Osteocyte (in vitro differentiated cells): Measurements from ENCODE around the gene ACE. TPM values are rescaled to one million over a fixed set of nuclear protein-coding genes. Genes with fewer than 3 reads are reported as not detected.
"Not testable (repeated sequence)": the region's sequence is repeated elsewhere in the genome, so short reads cannot be mapped to it uniquely, and the experiment has no call there.

Experiments
- DNase-seq: peaks from one replicate; pipeline ENCODE4 v3.0.0; 2021; ENCODE audit warnings: mixed read lengths; ENCODE audit not compliant: unreplicated experiment; ENCODE audit errors: extremely low spot score
- H3K27ac Mint-ChIP-seq: one replicate; pipeline ENCODE4 v1.8.0; 2021; ENCODE audit warnings: mild to moderate bottlenecking, mixed read lengths; ENCODE audit not compliant: unreplicated experiment
- H3K27me3 Mint-ChIP-seq: one replicate; pipeline ENCODE4 v1.8.0; 2021; ENCODE audit warnings: mixed read lengths; ENCODE audit not compliant: unreplicated experiment
- H3K36me3 Mint-ChIP-seq: one replicate; pipeline ENCODE4 v1.8.0; 2021; ENCODE audit warnings: mixed read lengths; ENCODE audit not compliant: unreplicated experiment
- H3K4me1 Mint-ChIP-seq: one replicate; pipeline ENCODE4 v1.8.0; 2021; ENCODE audit warnings: mixed read lengths; ENCODE audit not compliant: unreplicated experiment
- H3K4me3 Mint-ChIP-seq: one replicate; pipeline ENCODE4 v1.8.0; 2021; ENCODE audit warnings: mild to moderate bottlenecking, moderate library complexity, mixed read lengths; ENCODE audit not compliant: unreplicated experiment
- H3K9me3 Mint-ChIP-seq: one replicate; pipeline ENCODE4 v1.8.0; 2021; ENCODE audit warnings: mixed read lengths; ENCODE audit not compliant: unreplicated experiment
- total RNA-seq: library from RNA; stranded (reverse); gene quantifications from 2 replicates; pipeline ENCODE4 v1.2.1, GENCODE V29; 2021
- TF ChIP-seq, protein P1 (sequence below): fragments of 200-600 bp; sonication (generic); IDR thresholded peaks from 2 replicates; pipeline ENCODE4 v1.5.0; 2021; ENCODE audit warnings: antibody characterized with exemption, mild to moderate bottlenecking, moderate library complexity

Gene ACE
- total RNA-seq, 1 donor from 2014 or later, result 1.1 TPM

DNA sequence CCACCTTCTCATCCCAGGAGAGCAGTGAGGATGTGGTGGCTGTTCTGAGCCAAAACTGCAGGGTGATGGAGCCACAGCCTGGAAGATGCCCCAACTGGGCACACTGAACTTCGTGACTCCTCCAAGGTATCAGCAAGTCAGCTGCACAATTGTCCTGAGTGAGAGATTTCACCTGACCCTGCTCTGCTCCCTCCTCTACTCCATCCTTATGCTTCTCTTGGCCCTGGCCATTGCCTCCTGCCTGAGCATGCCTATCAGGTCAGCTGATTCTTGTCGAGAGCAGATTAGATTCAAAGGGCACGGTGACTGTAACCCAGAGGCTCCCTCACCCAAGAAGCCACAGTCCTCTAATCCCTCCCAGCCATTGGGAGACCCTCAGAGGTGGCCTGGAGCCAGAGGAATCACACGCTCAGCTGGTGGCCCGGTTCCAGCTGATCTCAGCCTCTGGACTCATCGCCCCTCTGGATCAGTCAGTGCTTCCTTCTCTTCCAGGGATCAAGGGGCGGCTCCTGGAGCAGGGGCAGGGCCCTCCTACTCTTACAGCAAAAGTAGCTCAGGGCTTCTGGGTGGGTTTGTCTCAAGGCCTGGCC lies 23.8 kb upstream of the ACE start:
- DNase-seq, result no peak
- Mint-ChIP-seq H3K27ac (no peak overlapping the region), H3K27me3 (peaks cover 14% of the 10 kb centered on the region), H3K9me3 (no peaks in the 10 kb centered on the region), H3K36me3 (no peaks in the 10 kb centered on the region), H3K4me3 (no peak overlapping the region), H3K4me1 (peaks cover 1% of the 10 kb centered on the region)
- TF ChIP-seq, protein P1, sequence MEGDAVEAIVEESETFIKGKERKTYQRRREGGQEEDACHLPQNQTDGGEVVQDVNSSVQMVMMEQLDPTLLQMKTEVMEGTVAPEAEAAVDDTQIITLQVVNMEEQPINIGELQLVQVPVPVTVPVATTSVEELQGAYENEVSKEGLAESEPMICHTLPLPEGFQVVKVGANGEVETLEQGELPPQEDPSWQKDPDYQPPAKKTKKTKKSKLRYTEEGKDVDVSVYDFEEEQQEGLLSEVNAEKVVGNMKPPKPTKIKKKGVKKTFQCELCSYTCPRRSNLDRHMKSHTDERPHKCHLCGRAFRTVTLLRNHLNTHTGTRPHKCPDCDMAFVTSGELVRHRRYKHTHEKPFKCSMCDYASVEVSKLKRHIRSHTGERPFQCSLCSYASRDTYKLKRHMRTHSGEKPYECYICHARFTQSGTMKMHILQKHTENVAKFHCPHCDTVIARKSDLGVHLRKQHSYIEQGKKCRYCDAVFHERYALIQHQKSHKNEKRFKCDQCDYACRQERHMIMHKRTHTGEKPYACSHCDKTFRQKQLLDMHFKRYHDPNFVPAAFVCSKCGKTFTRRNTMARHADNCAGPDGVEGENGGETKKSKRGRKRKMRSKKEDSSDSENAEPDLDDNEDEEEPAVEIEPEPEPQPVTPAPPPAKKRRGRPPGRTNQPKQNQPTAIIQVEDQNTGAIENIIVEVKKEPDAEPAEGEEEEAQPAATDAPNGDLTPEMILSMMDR, result no peak

DNA sequence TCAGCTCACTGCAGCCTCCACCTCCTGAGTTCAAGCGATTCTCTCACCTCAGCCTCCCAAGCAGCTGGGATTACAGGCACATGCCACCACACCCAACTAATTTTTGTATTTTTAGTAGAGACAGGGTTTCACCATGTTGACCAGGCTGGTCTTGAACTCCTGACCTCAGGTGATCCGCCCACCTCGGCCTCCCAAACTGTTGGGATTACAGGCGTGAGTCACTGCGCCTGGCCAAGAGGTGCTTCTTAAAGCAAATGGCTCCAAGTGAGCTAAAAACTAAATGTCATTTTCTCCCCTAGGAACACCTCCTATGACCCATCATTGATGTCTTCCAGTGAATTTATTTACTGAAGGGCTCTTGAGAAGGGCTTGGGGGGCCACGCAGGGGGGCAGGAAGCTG lies 22.5 kb upstream of the ACE start:
- H3K9me3 Mint-ChIP-seq, H3K36me3 Mint-ChIP-seq, H3K27ac Mint-ChIP-seq, H3K4me1 Mint-ChIP-seq, DNase-seq, H3K4me3 Mint-ChIP-seq: not testable (repeated sequence)
- H3K27me3 Mint-ChIP-seq, result peaks cover 14% of the 10 kb centered on the region

DNA sequence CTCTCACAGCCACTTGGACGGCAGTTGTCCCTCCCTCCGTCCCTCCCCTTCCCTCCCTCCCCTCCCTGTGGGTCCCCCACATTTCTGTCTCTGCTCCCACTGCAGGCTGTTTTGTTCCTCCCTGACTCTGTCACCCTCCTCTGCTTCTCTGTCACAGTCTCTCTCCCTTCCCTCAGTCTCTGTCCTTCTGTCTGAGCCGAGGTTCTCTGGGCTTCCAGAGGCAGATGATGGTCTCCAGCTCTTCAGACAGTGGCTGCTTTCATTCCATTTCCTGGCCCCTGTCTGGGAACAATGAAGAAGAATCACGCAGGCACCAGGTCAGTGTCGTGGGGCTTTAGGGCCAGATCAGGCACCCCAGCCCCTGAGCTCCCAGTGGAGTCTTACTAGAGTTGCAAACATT lies 21.9 kb upstream of the ACE start:
- Mint-ChIP-seq H3K4me3 (no peak overlapping the region), H3K27ac (no peak overlapping the region)
- no peak for DNase-seq

DNA sequence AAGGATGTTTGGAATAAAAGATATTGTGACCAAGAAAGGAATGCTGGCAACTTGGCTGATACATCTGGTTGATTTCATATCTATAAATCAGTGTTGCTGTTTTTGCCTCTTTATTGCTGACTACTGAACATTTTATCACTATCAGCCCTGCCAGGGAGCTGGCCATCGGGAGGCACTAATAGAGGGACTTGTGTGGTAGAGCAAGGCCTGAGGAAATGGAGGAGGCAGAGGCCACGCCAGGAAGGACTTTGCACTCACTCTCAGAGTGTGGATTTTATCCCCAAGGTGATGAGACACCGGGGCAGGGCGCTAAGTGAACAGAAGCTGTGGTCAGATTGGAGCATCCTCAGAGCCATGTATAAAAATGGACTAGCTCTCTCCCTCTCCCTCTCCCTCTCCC lies 21.4 kb upstream of the ACE start:
- Mint-ChIP-seq H3K4me1 (peaks cover 6% of the 10 kb centered on the region), H3K9me3 (no peaks in the 10 kb centered on the region), H3K36me3 (no peaks in the 10 kb centered on the region), H3K4me3 (no peak overlapping the region), H3K27ac (no peak overlapping the region), H3K27me3 (peaks cover 9% of the 10 kb centered on the region)
- TF ChIP-seq, protein P1, result no peak
- DNase-seq, result no peak

More for the DNA sequence above, 21.9 kb upstream of the ACE start:
- H3K36me3 Mint-ChIP-seq, result no peaks in the 10 kb centered on the region
- TF ChIP-seq, protein P1, result no peak
- H3K9me3 Mint-ChIP-seq, result no peaks in the 10 kb centered on the region
- H3K4me1 Mint-ChIP-seq, result peaks cover 5% of the 10 kb centered on the region
- H3K27me3 Mint-ChIP-seq, result peaks cover 11% of the 10 kb centered on the region

DNA sequence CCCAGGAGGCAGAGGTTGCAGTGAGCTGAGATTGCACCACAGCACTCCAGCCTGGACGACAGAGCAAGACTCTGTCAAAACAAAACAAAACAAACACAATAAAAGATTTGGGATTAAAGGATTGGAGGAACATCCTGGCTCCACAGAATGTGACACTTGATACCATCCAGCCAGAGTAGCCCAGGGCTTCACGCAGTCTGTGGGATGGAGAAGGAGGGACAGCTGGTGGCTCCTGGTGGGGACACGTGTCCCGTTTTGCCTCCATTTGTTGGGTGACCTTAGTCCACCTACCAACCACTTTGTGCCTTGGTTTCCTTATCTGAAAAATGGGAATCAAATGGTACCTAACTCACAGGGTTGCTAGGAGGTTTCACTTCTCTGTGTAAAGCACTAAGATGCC lies 18.4 kb upstream of the ACE start:
- Mint-ChIP-seq H3K4me1 (peaks cover 13% of the 10 kb centered on the region), H3K9me3 (no peaks in the 10 kb centered on the region), H3K27ac (no peak overlapping the region), H3K4me3 (no peak overlapping the region), H3K27me3 (peaks cover under 1% of the 10 kb centered on the region), H3K36me3 (no peaks in the 10 kb centered on the region)
- no peak for DNase-seq
- TF ChIP-seq, protein P1, result no peak

DNA sequence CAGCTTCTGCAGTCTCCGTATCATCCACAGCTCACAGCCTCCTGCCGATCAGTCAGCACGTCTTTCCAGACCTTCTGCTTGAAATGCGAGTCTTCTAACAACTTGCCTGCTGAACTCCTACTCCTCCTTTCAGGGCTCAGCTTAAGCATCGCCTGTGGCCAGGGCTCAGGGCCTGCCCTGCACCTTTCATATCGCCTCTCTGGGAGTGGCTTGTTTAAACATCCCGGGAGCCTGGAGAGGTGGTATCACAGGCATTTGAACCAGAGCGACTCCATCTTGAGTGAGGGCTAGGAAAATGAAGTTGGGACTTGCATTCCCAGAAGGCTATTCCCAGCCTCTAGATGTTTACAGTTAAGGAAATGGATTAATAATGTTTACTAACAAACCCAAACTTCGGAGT lies 16.8 kb upstream of the ACE start:
- Mint-ChIP-seq H3K27me3 (peaks cover 16% of the 10 kb centered on the region), H3K9me3 (no peaks in the 10 kb centered on the region), H3K4me1 (peaks cover 15% of the 10 kb centered on the region), H3K36me3 (no peaks in the 10 kb centered on the region), H3K4me3 (no peak overlapping the region), H3K27ac (no peak overlapping the region)
- DNase-seq, result no peak
- TF ChIP-seq, protein P1, result no peak
